Pancreas (tissue), 10 donors: ENCODE measurements around the gene OTUD5. TPM values are rescaled to one million over a fixed set of nuclear protein-coding genes. Genes with fewer than 3 reads are reported as not detected.
"Not testable (repeated sequence)": the region's sequence is repeated elsewhere in the genome, so short reads cannot be mapped to it uniquely, and the experiment has no call there.

Experiments
- ATAC-seq, 4 donors: fragments of 200-7000 bp; cut with Tn5 transposase; one replicate each; pipeline versions ENCODE4 v1.8.0 to v1.9.1; 2020; ENCODE audit warnings: mild to moderate bottlenecking in 4 of 4, moderate library complexity in 4 of 4
- DNase-seq, 6 donors: peaks; one replicate each; pipeline ENCODE4 v3.0.0-alpha.2; 2020
- FAIRE-seq: peaks from 2 replicates; lab custom pipeline; 2012; peaks lifted over from hg19 to GRCh38; lab: Jason Lieb, UNC
- H3K27ac ChIP-seq, 4 donors: fragments of 200-600 bp; sonication (generic); 1 replicate in 3 of 4; 2 replicates in 1 of 4; pipeline versions ENCODE4 v1.5.0 to v1.8.0; 2020
- H3K27me3 ChIP-seq, 4 donors: fragments of 200-600 bp; one replicate each; pipeline ENCODE4 v1.8.0; 2021
- H3K36me3 ChIP-seq, 3 donors: fragments of 200-600 bp; sonication (generic) in 1 of 3; one replicate each; pipeline versions ENCODE4 v1.5.0 to v1.8.0; 2020 to 2021
- H3K4me1 ChIP-seq, 3 donors: fragments of 200-600 bp; one replicate each; pipeline ENCODE4 v1.8.0; 2021
- H3K4me3 ChIP-seq, 4 donors: fragments of 200-600 bp; sonication (generic) in 2 of 4; one replicate each; pipeline versions ENCODE4 v1.5.0 to v1.8.0; 2020 to 2021
- H3K9me3 ChIP-seq, 4 donors: fragments of 200-600 bp; one replicate each; pipeline ENCODE4 v1.8.0; 2021
- WGBS, 2 donors: extraction: QIAGEN DNeasy Blood & Tissue Kit; methylation state at CpG; one replicate each; pipeline ENCODE4 v1.1.7; 2013; 5-methylcytosine and 5-hydroxymethylcytosine counted together
- intact Hi-C, 3 donors: fragments of 100-400 bp; cut with DNase I; formaldehyde crosslinking; loops; one replicate each; pipeline versions ENCODE4 v1.11.1 to v1.14.2; 2022
- polyA plus RNA-seq, 2 donors: library from polyadenylated mRNA; stranded (reverse); fragments of 200-250 nt; gene quantifications; one replicate each; pipeline ENCODE4 v1.2.3, GENCODE V29; 2013
- total RNA-seq, 6 donors: library from RNA; stranded (reverse); fragmentation: NEBNext Ultra II Directional in 4 of 6; extraction: Animal tissue kit (Norgen Biotek cat#: 25700) in 4 of 6; gene quantifications; one replicate each; pipeline versions ENCODE4 v1.2.1 to v1.2.4, GENCODE V29; 2021 to 2023
- TF ChIP-seq, protein P1 (sequence below), 4 donors: fragments of 200-600 bp; sonication (generic) in 3 of 4; IDR thresholded peaks; one replicate each; pipeline versions ENCODE4 v1.5.0 to v1.8.0; 2021; ENCODE audit warnings: antibody characterized with exemption in 4 of 4
- donor health status: healthy with polysubstance abuse.
- donor health status: DM: no; HTN: no; CAD: no; lungs with moderate emphysema.
- donor health status: DM: no; HTN: no; CAD: no.
- donor health status: control.
- donor health status: control.
- donor health status: Bipolar disorder and iron deficiency.
- donor health status: DM: yes; HTN: yes; CAD: no.
- donor health status: DM: no; HTN: no; CAD: no.
- donor health status: DM: no; HTN: no; CAD: no.
- donor health status: DM: yes; HTN: yes; CAD: no.

Gene OTUD5
- total and polyA plus RNA-seq, 8 donors = 14.2 to 34.3 (median 19.3) TPM

GRCh38 chrX:48981178-48981577, 23.8 kb upstream of the OTUD5 start:
- Histone ChIP-seq H3K27ac (no peak overlapping the region), H3K36me3 (peaks cover 0 to 6% (median 0%) of the 10 kb centered on the region in 3 donors), H3K27me3 (no peaks in the 10 kb centered on the region), H3K4me3 (no peak overlapping the region), H3K4me1 (no peaks in the 10 kb centered on the region), H3K9me3 (no peaks in the 10 kb centered on the region)
- intact Hi-C loops = no loop called here
- FAIRE-seq (no peak), DNase-seq (no peak), ATAC-seq (no peak)
- TF ChIP-seq, protein P1, sequence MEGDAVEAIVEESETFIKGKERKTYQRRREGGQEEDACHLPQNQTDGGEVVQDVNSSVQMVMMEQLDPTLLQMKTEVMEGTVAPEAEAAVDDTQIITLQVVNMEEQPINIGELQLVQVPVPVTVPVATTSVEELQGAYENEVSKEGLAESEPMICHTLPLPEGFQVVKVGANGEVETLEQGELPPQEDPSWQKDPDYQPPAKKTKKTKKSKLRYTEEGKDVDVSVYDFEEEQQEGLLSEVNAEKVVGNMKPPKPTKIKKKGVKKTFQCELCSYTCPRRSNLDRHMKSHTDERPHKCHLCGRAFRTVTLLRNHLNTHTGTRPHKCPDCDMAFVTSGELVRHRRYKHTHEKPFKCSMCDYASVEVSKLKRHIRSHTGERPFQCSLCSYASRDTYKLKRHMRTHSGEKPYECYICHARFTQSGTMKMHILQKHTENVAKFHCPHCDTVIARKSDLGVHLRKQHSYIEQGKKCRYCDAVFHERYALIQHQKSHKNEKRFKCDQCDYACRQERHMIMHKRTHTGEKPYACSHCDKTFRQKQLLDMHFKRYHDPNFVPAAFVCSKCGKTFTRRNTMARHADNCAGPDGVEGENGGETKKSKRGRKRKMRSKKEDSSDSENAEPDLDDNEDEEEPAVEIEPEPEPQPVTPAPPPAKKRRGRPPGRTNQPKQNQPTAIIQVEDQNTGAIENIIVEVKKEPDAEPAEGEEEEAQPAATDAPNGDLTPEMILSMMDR (IDR thresholded peaks at IDR 0.05) = no peak
- WGBS, 2 donors = 81 to 85% methylated on average over 10 of the region's 10 CpGs

- not testable (repeated sequence) for H3K27me3 ChIP-seq, H3K36me3 ChIP-seq, ATAC-seq
These were observed 22.9 kb upstream of the OTUD5 start for GRCh38 chrX:48980341-48980740.

GRCh38 chrX:48978226-48978625, 20.8 kb upstream of the OTUD5 start:
- H3K27me3 ChIP-seq = no peaks in the 10 kb centered on the region
- 79 to 93% methylated on average over 5 of the region's 5 CpGs for WGBS, 2 donors
- DNase-seq = no peak
- peaks cover 0 to 6% (median 0%) of the 10 kb centered on the region in 3 donors for H3K36me3 ChIP-seq
- H3K4me1 ChIP-seq = no peaks in the 10 kb centered on the region
- H3K9me3 ChIP-seq = no peaks in the 10 kb centered on the region
- FAIRE-seq = no peak
- no peak overlapping the region for H3K4me3 ChIP-seq
- no peak for ATAC-seq
- no peak overlapping the region for H3K27ac ChIP-seq
- TF ChIP-seq, protein P1 (IDR thresholded peaks at IDR 0.05) = no peak
- intact Hi-C loops = no loop called here

More at GRCh38 chrX:48980341-48980740, 22.9 kb upstream of the OTUD5 start:
- DNase-seq, H3K27ac ChIP-seq, FAIRE-seq, H3K4me1 ChIP-seq, H3K4me3 ChIP-seq, intact Hi-C loops, H3K9me3 ChIP-seq: not testable (repeated sequence)
- 90 to 92% methylated on average over 3 of the region's 10 CpGs for WGBS, 2 donors

DNA sequence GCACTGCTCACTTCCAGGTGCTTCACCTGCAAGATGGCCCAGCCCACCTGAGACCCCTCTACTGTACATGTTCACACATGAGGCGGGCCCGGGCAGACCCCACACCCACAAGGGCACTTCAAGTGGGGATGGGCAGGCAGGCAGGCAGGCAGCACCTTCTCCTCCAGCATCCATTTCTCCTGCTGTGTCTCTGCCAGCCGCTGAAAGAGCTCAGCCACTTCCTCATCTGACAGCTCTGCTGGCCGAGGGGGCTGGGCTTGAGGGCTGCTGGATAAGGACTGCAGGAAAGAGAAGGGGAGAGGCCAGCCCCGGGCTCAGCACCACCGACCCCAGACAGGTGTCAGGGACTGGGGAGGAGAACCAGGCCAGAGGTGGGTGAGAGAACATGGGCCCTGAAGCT, 18.7 kb upstream of the OTUD5 start:
- WGBS, 2 donors = 62 to 73% methylated on average over 6 of the region's 6 CpGs
- ATAC-seq (no peak), FAIRE-seq (no peak), DNase-seq (no peak)
- Histone ChIP-seq H3K27ac (no peak overlapping the region), H3K4me3 (no peak overlapping the region), H3K9me3 (no peaks in the 10 kb centered on the region), H3K27me3 (no peaks in the 10 kb centered on the region), H3K4me1 (no peaks in the 10 kb centered on the region), H3K36me3 (peaks cover 0 to under 1% (median 0%) of the 10 kb centered on the region in 3 donors)
- intact Hi-C loops = no loop called here
- TF ChIP-seq, protein P1 (IDR thresholded peaks at IDR 0.05) = no peak

DNA sequence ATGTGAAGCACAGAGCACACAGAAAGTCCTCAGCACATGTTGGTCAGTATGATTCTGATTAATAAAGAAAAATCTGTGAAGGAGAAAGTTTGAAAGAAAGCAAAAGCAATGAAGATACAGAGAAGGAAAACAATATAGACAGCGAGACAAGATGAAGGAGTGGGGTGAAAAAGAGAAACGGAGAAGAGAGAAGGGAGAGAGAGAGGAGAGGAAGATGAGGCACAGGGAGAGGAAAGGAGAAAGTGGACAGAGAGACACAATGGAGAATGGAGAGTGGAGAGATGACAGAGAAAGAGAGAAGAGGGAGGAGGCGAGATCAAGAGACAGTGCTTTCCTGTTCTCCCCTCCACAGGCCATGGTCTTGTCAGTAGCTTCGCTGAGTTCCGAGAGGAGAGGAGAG, 18.1 kb upstream of the OTUD5 start:
- ATAC-seq = no peak
- H3K27ac ChIP-seq = no peak overlapping the region
- H3K27me3 ChIP-seq = no peaks in the 10 kb centered on the region
- no peak for DNase-seq
- FAIRE-seq = no peak
- intact Hi-C loops = no loop called here
- TF ChIP-seq, protein P1 (IDR thresholded peaks at IDR 0.05) = no peak
- H3K4me1 ChIP-seq = no peaks in the 10 kb centered on the region
- WGBS, 2 donors = 84 to 89% methylated on average over 5 of the region's 5 CpGs
- H3K4me3 ChIP-seq = no peak overlapping the region
- H3K9me3 ChIP-seq = no peaks in the 10 kb centered on the region
- no peaks in the 10 kb centered on the region for H3K36me3 ChIP-seq
